Neuron (in vitro differentiated cells): ENCODE measurements around the gene ANXA2.

Experiments used
- H2AFZ ChIP-seq: one replicate; pipeline ENCODE4 v1.6.1; 2013; ENCODE audit warnings: low read depth, mild to moderate bottlenecking, inconsistent platforms, low read length, moderate library complexity
- H3K27me3 ChIP-seq: one replicate; pipeline ENCODE4 v1.6.1; 2013; ENCODE audit warnings: low read length; ENCODE audit not compliant: insufficient read depth
- H3K36me3 ChIP-seq: one replicate; pipeline ENCODE4 v1.6.1; 2013; ENCODE audit warnings: low read length; ENCODE audit not compliant: insufficient read depth
- H3K4me1 ChIP-seq: one replicate; pipeline ENCODE4 v1.6.1; 2013; ENCODE audit warnings: low read length; ENCODE audit not compliant: insufficient read depth
- H3K4me3 ChIP-seq: 2 replicates; pipeline ENCODE4 v1.5.1; 2013; ENCODE audit warnings: mild to moderate bottlenecking, low read length, moderate library complexity
- H3K9me3 ChIP-seq: one replicate; pipeline ENCODE4 v1.6.1; 2013; ENCODE audit warnings: low read length

Gene ANXA2

GRCh38 chr15:60299452-60300047, 98.2 kb downstream of the ANXA2 start:
- H3K36me3 ChIP-seq = no peaks in the 10 kb centered on the region
- no peak overlapping the region for H3K4me3 ChIP-seq
- H2AFZ ChIP-seq = no peak overlapping the region
- H3K4me1 ChIP-seq = peaks cover 4% of the 10 kb centered on the region
- no peaks in the 10 kb centered on the region for H3K9me3 ChIP-seq
- H3K27me3 ChIP-seq = no peaks in the 10 kb centered on the region
